CD4-positive, alpha-beta T cell treated with Interleukin-12 subunit alpha and Interleukin-12 subunit beta, for 1 hour (primary cell): ENCODE measurements around the gene OARD1.
A peak's percentile ranks its signal among the peaks of the same experiment; 100 is the strongest.

Source experiments
- DNase-seq: peaks from one replicate; pipeline ENCODE4 v3.0.0-alpha.2; 2020

The OARD1 gene

GRCh38 chr6:41047745-41048732 lies 24.1 kb downstream of the OARD1 start:
- DNase-seq = no peak

- no peak for DNase-seq
Observed at GRCh38 chr6:41047306-41047705, 24.9 kb downstream of the OARD1 start.

GRCh38 chr6:41046084-41046483 lies 26.1 kb downstream of the OARD1 start:
- no peak for DNase-seq

- no peak for DNase-seq
Observed at GRCh38 chr6:41045664-41046063, 26.5 kb downstream of the OARD1 start.

- no peak for DNase-seq
Observed at GRCh38 chr6:41043151-41043550, 29.0 kb downstream of the OARD1 start.

- no peak for DNase-seq
Observed at GRCh38 chr6:41042226-41043055, 29.7 kb downstream of the OARD1 start, which contains the start of gene TSPO2. Gene TSPO2 (plus strand): TSS chr6:41042467. CDS start chr6:41042986, 519 bp downstream.

- no peak for DNase-seq
Observed at GRCh38 chr6:41040940-41041536, 31.1 kb downstream of the OARD1 start.

- DNase-seq = no peak
Observed at GRCh38 chr6:41040101-41040939, 31.8 kb downstream of the OARD1 start.

- DNase-seq = peak; percentile 45
Observed at GRCh38 chr6:41039060-41039998, 32.8 kb downstream of the OARD1 start, which contains the start of gene UNC5CL. Gene UNC5CL (minus strand): TSS chr6:41039221. CDS start chr6:41035074, 4,147 bp downstream.

- DNase-seq = no peak
Observed at GRCh38 chr6:41038205-41038604, 34.0 kb downstream of the OARD1 start.

GRCh38 chr6:41037107-41037900 lies 34.9 kb downstream of the OARD1 start:
- no peak for DNase-seq

- no peak for DNase-seq
Observed at GRCh38 chr6:41036601-41037000, 35.6 kb downstream of the OARD1 start.

- DNase-seq = no peak
Observed at GRCh38 chr6:41036186-41036585, 36.0 kb downstream of the OARD1 start.

- DNase-seq = no peak
Observed at GRCh38 chr6:41033776-41034175, 38.4 kb downstream of the OARD1 start.

GRCh38 chr6:41032830-41033229 lies 39.3 kb downstream of the OARD1 start:
- DNase-seq = no peak

GRCh38 chr6:41028561-41029412 lies 43.4 kb downstream of the OARD1 start:
- no peak for DNase-seq

- DNase-seq = peak; percentile 71
Observed at GRCh38 chr6:41027799-41028560, 44.2 kb downstream of the OARD1 start.

- DNase-seq = no peak
Observed at GRCh38 chr6:41027241-41027640, 44.9 kb downstream of the OARD1 start.
